ENCODE measurements around the gene SLC38A8. TPM values are rescaled to one million over a fixed set of nuclear protein-coding genes. Genes with fewer than 3 reads are reported as not detected.

Gene SLC38A8
- polyA plus RNA-seq, 1 donor from 2014 or later = not detected

DNA sequence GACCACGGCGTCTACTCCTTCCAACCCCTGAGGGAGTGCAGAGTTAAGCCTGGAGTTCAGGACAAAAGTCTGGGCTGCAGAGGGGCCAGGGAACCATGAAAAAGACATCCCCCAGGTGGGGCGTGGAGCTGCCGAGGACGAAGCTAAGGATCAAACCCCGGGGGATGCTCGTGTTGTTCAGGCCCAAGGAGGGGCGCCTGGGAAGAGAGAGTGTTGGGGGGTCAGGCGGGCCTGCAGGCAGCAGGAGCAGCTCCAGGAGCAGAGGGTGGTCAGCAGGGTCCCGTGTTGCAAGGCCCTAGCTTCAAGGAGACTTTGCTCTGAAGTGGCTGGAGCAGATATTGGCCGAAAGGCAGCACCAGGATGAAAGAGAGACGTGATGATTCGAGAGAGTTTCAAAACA, 47.9 kb downstream of the SLC38A8 start:
- H3K9me3 ChIP-seq (ENCODE audit: low read length) = no peaks in the 10 kb centered on the region
- no peak overlapping the region for H2AFZ ChIP-seq (ENCODE audit: low read depth, low read length)
- H3K4me2 ChIP-seq (ENCODE audit: low read length) = no peak overlapping the region
- no peaks in the 10 kb centered on the region for H3K27me3 ChIP-seq (ENCODE audit: insufficient read depth, low read depth, low read length)
- TF ChIP-seq EZH2 (IDR thresholded peaks at IDR 0.05; ENCODE audit: borderline replicate concordance, insufficient read depth, low read length, poor library complexity, severe bottlenecking) = no peak
- no peak for TF ChIP-seq MXI1 (conservative IDR thresholded peaks at IDR 0.05; ENCODE audit: poor library complexity, severe bottlenecking)
- TF ChIP-seq RAD21 (conservative IDR thresholded peaks at IDR 0.05) = no peak
- no peak for TF ChIP-seq TAF1 (IDR thresholded peaks at IDR 0.05; ENCODE audit: low read depth)
- TF ChIP-seq, protein P1, sequence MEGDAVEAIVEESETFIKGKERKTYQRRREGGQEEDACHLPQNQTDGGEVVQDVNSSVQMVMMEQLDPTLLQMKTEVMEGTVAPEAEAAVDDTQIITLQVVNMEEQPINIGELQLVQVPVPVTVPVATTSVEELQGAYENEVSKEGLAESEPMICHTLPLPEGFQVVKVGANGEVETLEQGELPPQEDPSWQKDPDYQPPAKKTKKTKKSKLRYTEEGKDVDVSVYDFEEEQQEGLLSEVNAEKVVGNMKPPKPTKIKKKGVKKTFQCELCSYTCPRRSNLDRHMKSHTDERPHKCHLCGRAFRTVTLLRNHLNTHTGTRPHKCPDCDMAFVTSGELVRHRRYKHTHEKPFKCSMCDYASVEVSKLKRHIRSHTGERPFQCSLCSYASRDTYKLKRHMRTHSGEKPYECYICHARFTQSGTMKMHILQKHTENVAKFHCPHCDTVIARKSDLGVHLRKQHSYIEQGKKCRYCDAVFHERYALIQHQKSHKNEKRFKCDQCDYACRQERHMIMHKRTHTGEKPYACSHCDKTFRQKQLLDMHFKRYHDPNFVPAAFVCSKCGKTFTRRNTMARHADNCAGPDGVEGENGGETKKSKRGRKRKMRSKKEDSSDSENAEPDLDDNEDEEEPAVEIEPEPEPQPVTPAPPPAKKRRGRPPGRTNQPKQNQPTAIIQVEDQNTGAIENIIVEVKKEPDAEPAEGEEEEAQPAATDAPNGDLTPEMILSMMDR (IDR thresholded peaks at IDR 0.05; ENCODE audit: poor library complexity, severe bottlenecking) = no peak
- TF ChIP-seq POLR2AphosphoS5 (IDR thresholded peaks at IDR 0.05) = no peak
- TF ChIP-seq SMC3 (conservative IDR thresholded peaks at IDR 0.05; ENCODE audit: poor library complexity) = no peak
- no peak for TF ChIP-seq EP300 (conservative IDR thresholded peaks at IDR 0.05; ENCODE audit: poor library complexity, severe bottlenecking)
- TF ChIP-seq, protein P2, sequence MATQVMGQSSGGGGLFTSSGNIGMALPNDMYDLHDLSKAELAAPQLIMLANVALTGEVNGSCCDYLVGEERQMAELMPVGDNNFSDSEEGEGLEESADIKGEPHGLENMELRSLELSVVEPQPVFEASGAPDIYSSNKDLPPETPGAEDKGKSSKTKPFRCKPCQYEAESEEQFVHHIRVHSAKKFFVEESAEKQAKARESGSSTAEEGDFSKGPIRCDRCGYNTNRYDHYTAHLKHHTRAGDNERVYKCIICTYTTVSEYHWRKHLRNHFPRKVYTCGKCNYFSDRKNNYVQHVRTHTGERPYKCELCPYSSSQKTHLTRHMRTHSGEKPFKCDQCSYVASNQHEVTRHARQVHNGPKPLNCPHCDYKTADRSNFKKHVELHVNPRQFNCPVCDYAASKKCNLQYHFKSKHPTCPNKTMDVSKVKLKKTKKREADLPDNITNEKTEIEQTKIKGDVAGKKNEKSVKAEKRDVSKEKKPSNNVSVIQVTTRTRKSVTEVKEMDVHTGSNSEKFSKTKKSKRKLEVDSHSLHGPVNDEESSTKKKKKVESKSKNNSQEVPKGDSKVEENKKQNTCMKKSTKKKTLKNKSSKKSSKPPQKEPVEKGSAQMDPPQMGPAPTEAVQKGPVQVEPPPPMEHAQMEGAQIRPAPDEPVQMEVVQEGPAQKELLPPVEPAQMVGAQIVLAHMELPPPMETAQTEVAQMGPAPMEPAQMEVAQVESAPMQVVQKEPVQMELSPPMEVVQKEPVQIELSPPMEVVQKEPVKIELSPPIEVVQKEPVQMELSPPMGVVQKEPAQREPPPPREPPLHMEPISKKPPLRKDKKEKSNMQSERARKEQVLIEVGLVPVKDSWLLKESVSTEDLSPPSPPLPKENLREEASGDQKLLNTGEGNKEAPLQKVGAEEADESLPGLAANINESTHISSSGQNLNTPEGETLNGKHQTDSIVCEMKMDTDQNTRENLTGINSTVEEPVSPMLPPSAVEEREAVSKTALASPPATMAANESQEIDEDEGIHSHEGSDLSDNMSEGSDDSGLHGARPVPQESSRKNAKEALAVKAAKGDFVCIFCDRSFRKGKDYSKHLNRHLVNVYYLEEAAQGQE (IDR thresholded peaks at IDR 0.05; ENCODE audit: borderline replicate concordance) = no peak
- no peak overlapping the region for H3K4me3 ChIP-seq (ENCODE audit: low read length)
- no peaks in the 10 kb centered on the region for H3K36me3 ChIP-seq (ENCODE audit: insufficient read depth, low read length)
- H3K9ac ChIP-seq (ENCODE audit: low read length) = no peak overlapping the region
- no peaks in the 10 kb centered on the region for H3K9me2 ChIP-seq (ENCODE audit: insufficient read depth, low read length)
- no peaks in the 10 kb centered on the region for H3K79me2 ChIP-seq (replicated peaks; ENCODE audit: insufficient read depth, low read length)
- peak overlapping the region; percentile 83 for H3K27ac ChIP-seq (ENCODE audit: low read length)
- H3F3A ChIP-seq (ENCODE audit: insufficient read depth, low read length, poor library complexity, severe bottlenecking) = no peaks in the 10 kb centered on the region
- H4K20me1 ChIP-seq (ENCODE audit: insufficient read depth) = no peaks in the 10 kb centered on the region

DNA sequence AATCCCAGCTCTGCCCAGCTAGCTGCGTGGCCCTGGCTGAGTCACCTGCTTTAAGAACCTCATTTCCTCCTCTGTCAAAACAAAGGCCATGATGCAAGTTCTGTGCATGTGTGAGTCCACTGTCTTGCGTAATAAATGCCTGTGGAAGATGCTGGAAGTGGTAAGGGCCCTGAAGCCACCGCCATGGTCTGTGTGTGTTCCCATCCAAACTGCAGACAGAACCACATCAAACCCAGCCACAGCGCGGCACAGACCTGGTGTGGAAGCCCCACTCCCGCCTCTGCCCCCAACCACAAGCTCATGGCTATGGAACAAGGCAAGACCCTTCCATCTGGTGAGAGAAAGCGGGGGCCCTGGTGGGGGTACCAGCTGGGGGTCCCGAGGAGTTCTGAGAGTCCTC, 48.5 kb downstream of the SLC38A8 start:
- H3K79me2 ChIP-seq (replicated peaks; ENCODE audit: insufficient read depth, low read length) = no peaks in the 10 kb centered on the region
- peak overlapping the region; percentile 83 for H3K27ac ChIP-seq (ENCODE audit: low read length)
- no peak overlapping the region for H3K9ac ChIP-seq (ENCODE audit: low read length)
- no peaks in the 10 kb centered on the region for H3F3A ChIP-seq (ENCODE audit: insufficient read depth, low read length, poor library complexity, severe bottlenecking)
- no peak overlapping the region for H2AFZ ChIP-seq (ENCODE audit: low read depth, low read length)
- H3K4me2 ChIP-seq (ENCODE audit: low read length) = no peak overlapping the region
- no peaks in the 10 kb centered on the region for H3K27me3 ChIP-seq (ENCODE audit: insufficient read depth, low read depth, low read length)
- no peak overlapping the region for H3K4me3 ChIP-seq (ENCODE audit: low read length)
- H3K36me3 ChIP-seq (ENCODE audit: insufficient read depth, low read length) = no peaks in the 10 kb centered on the region
- no peaks in the 10 kb centered on the region for H3K9me2 ChIP-seq (ENCODE audit: insufficient read depth, low read length)
- TF ChIP-seq EP300 (conservative IDR thresholded peaks at IDR 0.05; ENCODE audit: poor library complexity, severe bottlenecking) = no peak
- TF ChIP-seq, protein P2 (IDR thresholded peaks at IDR 0.05; ENCODE audit: borderline replicate concordance) = no peak
- TF ChIP-seq TAF1 (IDR thresholded peaks at IDR 0.05; ENCODE audit: low read depth) = no peak
- no peak for TF ChIP-seq EZH2 (IDR thresholded peaks at IDR 0.05; ENCODE audit: borderline replicate concordance, insufficient read depth, low read length, poor library complexity, severe bottlenecking)
- TF ChIP-seq SMC3 (conservative IDR thresholded peaks at IDR 0.05; ENCODE audit: poor library complexity) = no peak
- no peak for TF ChIP-seq RAD21 (conservative IDR thresholded peaks at IDR 0.05)
- TF ChIP-seq, protein P1 (IDR thresholded peaks at IDR 0.05; ENCODE audit: poor library complexity, severe bottlenecking) = no peak
- no peak for TF ChIP-seq POLR2AphosphoS5 (IDR thresholded peaks at IDR 0.05)
- TF ChIP-seq MXI1 (conservative IDR thresholded peaks at IDR 0.05; ENCODE audit: poor library complexity, severe bottlenecking) = no peak
- H3K9me3 ChIP-seq (ENCODE audit: low read length) = no peaks in the 10 kb centered on the region
- no peaks in the 10 kb centered on the region for H4K20me1 ChIP-seq (ENCODE audit: insufficient read depth)
